Testis (tissue), 3 donors: Measurements from ENCODE around the gene C1orf35. TPM values are rescaled to one million over a fixed set of nuclear protein-coding genes. Genes with fewer than 3 reads are reported as not detected.

Experiments used
- DNase-seq: peaks from one replicate; pipeline ENCODE4 v3.0.0-alpha.2; 2019
- H3K27ac ChIP-seq, 2 donors: fragments of 200-600 bp; sonication (generic); one replicate each; pipeline ENCODE4 v1.5.1; 2019
- H3K27me3 ChIP-seq: fragments of 200-600 bp; sonication (generic); one replicate; pipeline ENCODE4 v1.5.1; 2019
- H3K36me3 ChIP-seq: fragments of 200-600 bp; sonication (generic); one replicate; pipeline ENCODE4 v1.5.1; 2017; ENCODE audit warnings: low read depth; ENCODE audit errors: missing control alignments
- H3K4me1 ChIP-seq: fragments of 200-600 bp; sonication (generic); one replicate; pipeline ENCODE4 v1.5.1; 2019
- H3K4me3 ChIP-seq, 2 donors: fragments of 200-600 bp; sonication (generic); one replicate each; pipeline ENCODE4 v1.5.1; 2017 to 2019
- H3K9me3 ChIP-seq: fragments of 200-600 bp; sonication (generic); one replicate; pipeline ENCODE4 v1.5.1; 2017
- POLR2A ChIP-seq: fragments of 450-650 bp; IDR thresholded peaks from one replicate; pipeline ENCODE4 v1.6.1; 2017; ENCODE audit warnings: antibody characterized with exemption, mild to moderate bottlenecking, moderate library complexity
- WGBS, 2 donors: methylation state at CpG; one replicate each; pipeline ENCODE4 v1.1.5; 2018; 5-methylcytosine and 5-hydroxymethylcytosine counted together
- intact Hi-C: fragments of 100-400 bp; cut with DNase I; formaldehyde crosslinking; loops from one replicate; pipeline ENCODE4 v1.15.1; 2023; ENCODE audit warnings: low total_unique reads
- polyA plus RNA-seq: library from polyadenylated mRNA; stranded (reverse); fragments of 350-450 nt; fragmentation: Illumina TruSeq; extraction: RNeasy Lipid Tissue Mini Kit (QIAGEN cat#74804); gene quantifications from one replicate; pipeline ENCODE4 v1.2.3, GENCODE V29; 2014; ENCODE audit warnings: low read depth, low replicate concordance; ENCODE audit not compliant: insufficient read depth
- total RNA-seq, 2 donors: library from RNA; depleted of rRNA; stranded (reverse); fragments of >200 nt; gene quantifications; one replicate each; pipeline ENCODE4 v1.2.3, GENCODE V29; 2016
- TF ChIP-seq, protein P1 (sequence below), 3 experiments: fragments of 450-650 bp in 2 of 3; fragments of 200-600 bp in 1 of 3; sonication (generic) in 1 of 3; IDR thresholded peaks; one replicate each; pipeline ENCODE4 v1.5.1; 2016 to 2019; ENCODE audit warnings: antibody characterized with exemption in 3 of 3, mild to moderate bottlenecking in 2 of 3, moderate library complexity in 1 of 3

C1orf35 gene
- total and polyA plus RNA-seq, 3 donors from 2014 or later, result 11.3 to 25.0 (median 19.4) TPM

DNA sequence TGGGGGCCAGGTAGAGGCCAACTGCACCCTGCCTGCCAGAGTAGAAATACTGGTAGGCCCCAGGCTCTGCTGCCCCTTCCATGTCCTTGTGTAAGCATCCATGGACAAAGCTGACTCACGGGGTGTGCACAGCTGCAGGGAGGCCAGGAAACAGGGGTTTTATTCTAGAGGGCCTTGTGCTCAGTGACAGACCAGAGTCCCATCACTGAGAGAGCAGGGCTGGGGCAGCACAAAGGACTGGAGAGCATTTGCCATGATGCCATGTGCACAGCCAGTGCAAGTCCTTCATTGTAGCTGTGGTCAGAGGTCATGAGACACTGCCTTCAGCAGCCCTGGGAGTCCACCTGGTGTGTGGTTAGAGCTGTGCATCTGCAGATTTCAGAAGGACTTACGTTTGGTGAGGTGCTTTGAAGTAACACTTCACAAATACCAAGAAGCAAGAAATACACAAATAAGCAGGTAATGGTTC lies 12.5 kb downstream of the C1orf35 start:
- Histone ChIP-seq H3K4me3 (no peak overlapping the region), H3K9me3 (no peaks in the 10 kb centered on the region), H3K4me1 (peaks cover 46% of the 10 kb centered on the region), H3K36me3 (no peaks in the 10 kb centered on the region), H3K27ac (no peak overlapping the region), H3K27me3 (no peaks in the 10 kb centered on the region)
- intact Hi-C loops, result no loop called here
- 20 to 39% methylated on average over 1 to 2 of the region's 2 CpGs for WGBS, 2 donors
- no peak for DNase-seq
- no peak for TF ChIP-seq POLR2A
- TF ChIP-seq, protein P1, sequence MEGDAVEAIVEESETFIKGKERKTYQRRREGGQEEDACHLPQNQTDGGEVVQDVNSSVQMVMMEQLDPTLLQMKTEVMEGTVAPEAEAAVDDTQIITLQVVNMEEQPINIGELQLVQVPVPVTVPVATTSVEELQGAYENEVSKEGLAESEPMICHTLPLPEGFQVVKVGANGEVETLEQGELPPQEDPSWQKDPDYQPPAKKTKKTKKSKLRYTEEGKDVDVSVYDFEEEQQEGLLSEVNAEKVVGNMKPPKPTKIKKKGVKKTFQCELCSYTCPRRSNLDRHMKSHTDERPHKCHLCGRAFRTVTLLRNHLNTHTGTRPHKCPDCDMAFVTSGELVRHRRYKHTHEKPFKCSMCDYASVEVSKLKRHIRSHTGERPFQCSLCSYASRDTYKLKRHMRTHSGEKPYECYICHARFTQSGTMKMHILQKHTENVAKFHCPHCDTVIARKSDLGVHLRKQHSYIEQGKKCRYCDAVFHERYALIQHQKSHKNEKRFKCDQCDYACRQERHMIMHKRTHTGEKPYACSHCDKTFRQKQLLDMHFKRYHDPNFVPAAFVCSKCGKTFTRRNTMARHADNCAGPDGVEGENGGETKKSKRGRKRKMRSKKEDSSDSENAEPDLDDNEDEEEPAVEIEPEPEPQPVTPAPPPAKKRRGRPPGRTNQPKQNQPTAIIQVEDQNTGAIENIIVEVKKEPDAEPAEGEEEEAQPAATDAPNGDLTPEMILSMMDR (IDR thresholded peaks at IDR 0.05), result no peak

DNA sequence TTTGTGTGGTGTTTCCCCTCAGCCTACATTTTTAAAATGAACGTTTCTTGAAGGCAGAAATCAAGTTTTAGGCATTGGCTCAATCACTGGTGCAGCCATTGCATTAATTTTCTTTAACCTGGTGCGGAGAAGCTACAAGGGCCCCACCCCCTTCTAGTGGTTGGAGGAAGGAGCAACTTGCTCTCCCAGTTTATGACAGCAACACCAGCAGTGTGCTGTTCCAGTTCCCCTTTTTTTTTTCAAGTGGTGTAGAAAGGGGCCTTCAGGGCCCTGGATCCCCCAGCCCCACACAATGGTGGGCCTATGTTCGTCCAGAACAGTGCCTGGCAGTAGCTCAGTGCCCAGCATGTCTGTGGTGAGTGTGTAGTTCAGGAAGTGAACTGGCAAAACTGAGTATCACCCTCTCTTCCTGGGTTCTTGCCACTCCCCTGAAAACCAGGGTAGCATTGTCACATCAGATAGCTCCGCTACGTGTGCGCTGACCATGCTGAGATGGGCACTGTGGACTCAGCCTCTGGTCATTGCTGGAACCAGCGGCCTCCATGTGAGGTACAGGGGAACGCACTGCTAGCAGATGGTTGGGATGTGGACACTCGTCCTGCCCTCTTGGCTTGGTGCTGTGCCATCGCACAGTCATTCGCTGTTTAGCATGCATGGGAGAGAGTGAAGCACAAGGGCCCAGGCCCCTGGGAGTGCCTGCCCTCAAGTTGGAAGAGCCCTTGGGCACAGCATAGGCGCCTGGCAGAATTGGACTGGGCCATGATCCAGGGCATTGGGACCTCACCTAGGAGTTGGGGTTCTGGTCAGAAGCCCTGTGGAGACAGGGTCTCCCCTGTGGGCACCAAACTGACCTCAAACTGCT lies 13.4 kb downstream of the C1orf35 start:
- Histone ChIP-seq H3K27ac (no peak overlapping the region), H3K36me3 (no peaks in the 10 kb centered on the region), H3K4me1 (peaks cover 55% of the 10 kb centered on the region), H3K27me3 (no peaks in the 10 kb centered on the region), H3K9me3 (no peaks in the 10 kb centered on the region), H3K4me3 (no peak overlapping the region)
- no peak for TF ChIP-seq POLR2A
- TF ChIP-seq, protein P1 (IDR thresholded peaks at IDR 0.05), result no peak
- 64 to 73% methylated on average over 5 to 12 of the region's 12 CpGs for WGBS, 2 donors
- DNase-seq, result no peak
- intact Hi-C loops, result no loop called here

DNA sequence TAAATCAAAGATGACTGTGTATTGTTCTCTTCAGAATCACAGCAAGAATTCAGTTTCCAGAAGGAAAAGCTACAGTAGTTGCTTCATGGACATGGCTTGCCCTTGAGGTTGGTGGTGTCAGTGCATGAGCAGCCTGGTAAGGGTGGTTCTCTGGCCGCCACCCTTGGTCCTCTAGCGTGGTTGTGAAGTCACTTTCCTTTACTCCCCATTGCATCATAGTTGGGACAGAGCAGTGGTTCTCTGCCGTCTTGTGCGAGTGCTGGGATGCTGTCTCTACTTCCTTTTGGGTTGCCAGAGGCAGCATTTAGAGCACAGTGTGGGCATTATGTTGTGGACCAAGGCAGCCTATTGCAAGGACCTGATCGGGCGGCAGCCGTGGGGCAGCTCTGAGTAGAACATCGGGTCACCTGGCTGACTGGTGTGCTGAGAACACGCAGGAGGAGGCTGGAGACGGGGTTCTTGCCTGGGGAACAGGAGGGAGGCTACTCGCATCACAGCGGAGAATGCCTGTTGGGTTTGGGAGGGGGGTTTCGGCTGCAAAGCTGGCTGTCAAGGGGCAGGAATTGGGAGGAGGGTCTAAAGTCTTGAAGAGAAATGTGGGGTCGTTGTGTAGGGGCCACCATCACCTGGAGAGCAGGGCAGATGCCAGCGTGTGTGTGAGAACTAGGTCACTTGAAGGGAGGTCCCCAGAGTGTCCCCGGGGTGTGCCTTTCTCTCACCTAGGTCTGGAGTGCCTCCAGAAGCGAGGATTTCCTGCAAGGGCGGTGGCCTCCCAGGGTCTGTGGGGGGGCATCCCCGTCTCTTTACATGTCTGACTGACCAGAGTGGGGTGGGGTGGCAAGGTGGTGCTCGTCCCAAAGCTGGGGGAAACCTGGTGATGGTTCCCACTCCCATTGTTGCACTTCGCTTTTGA lies 14.3 kb downstream of the C1orf35 start:
- intact Hi-C loops, result no loop called here
- Histone ChIP-seq H3K27ac (no peak overlapping the region), H3K36me3 (no peaks in the 10 kb centered on the region), H3K27me3 (no peaks in the 10 kb centered on the region), H3K4me1 (peaks cover 63% of the 10 kb centered on the region), H3K4me3 (no peak overlapping the region), H3K9me3 (no peaks in the 10 kb centered on the region)
- 72 to 84% methylated on average over 17 to 21 of the region's 21 CpGs for WGBS, 2 donors
- TF ChIP-seq, protein P1 (IDR thresholded peaks at IDR 0.05), result no peak
- no peak for TF ChIP-seq POLR2A
- no peak for DNase-seq

DNA sequence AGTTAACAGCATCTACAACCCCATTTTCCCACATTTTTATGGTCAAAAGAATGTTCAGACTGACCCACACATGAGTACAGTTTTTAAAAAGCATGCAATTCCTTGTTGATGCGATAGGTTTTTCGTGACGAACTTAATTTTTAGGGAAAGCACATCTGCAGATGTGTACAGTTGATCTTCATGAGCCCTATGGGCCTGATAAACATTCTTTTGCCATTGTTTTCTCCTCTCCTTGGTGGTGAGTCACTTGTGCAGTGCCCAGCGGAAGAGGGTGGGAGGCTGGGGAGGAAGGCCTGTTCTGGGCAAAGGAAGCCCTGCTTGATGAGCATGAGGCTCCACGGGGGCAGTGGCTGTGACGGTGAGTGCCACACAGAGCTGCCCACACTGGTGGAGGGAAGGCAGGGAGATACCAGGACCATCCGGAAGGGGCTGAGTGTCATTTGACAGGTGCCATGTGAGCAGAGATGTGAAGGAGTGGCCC lies 15.3 kb downstream of the C1orf35 start:
- intact Hi-C loops, result no loop called here
- no peaks in the 10 kb centered on the region for H3K36me3 ChIP-seq
- 47 to 65% methylated on average over 7 of the region's 7 CpGs for WGBS, 2 donors
- H3K4me1 ChIP-seq, result peaks cover 63% of the 10 kb centered on the region
- peak; percentile 38 for DNase-seq
- no peak overlapping the region for H3K27ac ChIP-seq
- H3K27me3 ChIP-seq, result no peaks in the 10 kb centered on the region
- no peaks in the 10 kb centered on the region for H3K9me3 ChIP-seq
- no peak overlapping the region for H3K4me3 ChIP-seq
- TF ChIP-seq, protein P1 (IDR thresholded peaks at IDR 0.05), result no peak
- TF ChIP-seq POLR2A, result no peak
